SK-N-MC (cell line): ENCODE data around the gene HNRNPA2B1.

Experiments
- EZH2 ChIP-seq: fragments of 200-600 bp; sonication (generic); IDR thresholded peaks from one replicate; pipeline ENCODE4 v1.6.1; 2017; ENCODE audit warnings: antibody characterized with exemption
- FOXP2 ChIP-seq: optimal IDR thresholded peaks from 2 replicates; pipeline ENCODE3; 2011; ENCODE audit warnings: mild to moderate bottlenecking, moderate library complexity; ENCODE audit not compliant: insufficient read depth; ENCODE audit errors: extremely low read length, control extremely low read depth

- TF ChIP-seq EZH2 (no peak), FOXP2 (no peak)
Measured at GRCh38 chr7:26188206-26188956, 12.2 kb downstream of the HNRNPA2B1 start.
